ENCODE data around the gene APOL1. TPM values are rescaled to one million over a fixed set of nuclear protein-coding genes. Genes with fewer than 3 reads are reported as not detected.

The APOL1 gene
- total and polyA plus RNA-seq, 2 donors (not counting 1 experiment from before 2014, with no cell fraction given): 3.3 to 11.2 TPM

- ChIA-PET CTCF (interaction anchor here (0.6 to 1.4 kb wide), 2 partner anchors 16 to 173 kb away, joined by 3 to 4 read pairs; partner anchors contain the start of gene APOL2), POLR2A (no interaction called here)
- Mint-ChIP-seq H3K27ac (no peak overlapping the region), H3K4me1 (peaks cover 5% of the 10 kb centered on the region), H3K4me3 (no peak overlapping the region), H3K9me3 (ENCODE audit: insufficient read depth) (no peaks in the 10 kb centered on the region), H3K27me3 (peaks cover 18% of the 10 kb centered on the region)
- H2AFZ ChIP-seq (ENCODE audit: insufficient read depth, low read depth, low read length, poor library complexity, severe bottlenecking): no peak overlapping the region
- TF ChIP-seq, protein P1, sequence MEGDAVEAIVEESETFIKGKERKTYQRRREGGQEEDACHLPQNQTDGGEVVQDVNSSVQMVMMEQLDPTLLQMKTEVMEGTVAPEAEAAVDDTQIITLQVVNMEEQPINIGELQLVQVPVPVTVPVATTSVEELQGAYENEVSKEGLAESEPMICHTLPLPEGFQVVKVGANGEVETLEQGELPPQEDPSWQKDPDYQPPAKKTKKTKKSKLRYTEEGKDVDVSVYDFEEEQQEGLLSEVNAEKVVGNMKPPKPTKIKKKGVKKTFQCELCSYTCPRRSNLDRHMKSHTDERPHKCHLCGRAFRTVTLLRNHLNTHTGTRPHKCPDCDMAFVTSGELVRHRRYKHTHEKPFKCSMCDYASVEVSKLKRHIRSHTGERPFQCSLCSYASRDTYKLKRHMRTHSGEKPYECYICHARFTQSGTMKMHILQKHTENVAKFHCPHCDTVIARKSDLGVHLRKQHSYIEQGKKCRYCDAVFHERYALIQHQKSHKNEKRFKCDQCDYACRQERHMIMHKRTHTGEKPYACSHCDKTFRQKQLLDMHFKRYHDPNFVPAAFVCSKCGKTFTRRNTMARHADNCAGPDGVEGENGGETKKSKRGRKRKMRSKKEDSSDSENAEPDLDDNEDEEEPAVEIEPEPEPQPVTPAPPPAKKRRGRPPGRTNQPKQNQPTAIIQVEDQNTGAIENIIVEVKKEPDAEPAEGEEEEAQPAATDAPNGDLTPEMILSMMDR (IDR thresholded peaks at IDR 0.05): no peak
- no peak for TF ChIP-seq EZH2 (IDR thresholded peaks at IDR 0.05; ENCODE audit: borderline replicate concordance, insufficient read depth, low read depth, low read length, poor library complexity, severe bottlenecking)
- no peaks in the 10 kb centered on the region for H4K20me1 ChIP-seq (ENCODE audit: control insufficient read depth, insufficient read depth, low read length, poor library complexity, severe bottlenecking)
- no peak for ATAC-seq (ENCODE audit: low read depth)
- no peaks in the 10 kb centered on the region for H3K4me1 ChIP-seq (ENCODE audit: control insufficient read depth in 2 of 2, insufficient read depth in 2 of 2, low read length in 2 of 2)
- no peaks in the 10 kb centered on the region for H3K79me2 ChIP-seq (ENCODE audit: control insufficient read depth, insufficient read depth, low read length)
- intact Hi-C loops (cut with micrococcal nuclease): loop anchor here (5.0 kb wide), 1 partner anchor 76 kb away; no protein-coding TSS in a partner anchor
- no peak overlapping the region for H3K9ac ChIP-seq (ENCODE audit: low read length)
- 92% methylated on average over 8 of the region's 9 CpGs for WGBS (ENCODE audit: insufficient coverage)
- peaks cover 0 to 4% (median 0%) of the 10 kb centered on the region in 4 experiments for H3K27me3 ChIP-seq (replicated peaks in 1 of 4; ENCODE audit: control extremely low read depth in 1 of 4, control insufficient read depth in 3 of 4, insufficient read depth in 4 of 4, low read length in 3 of 4)
- DNase-seq: no peak
- peaks cover 3 to 14% of the 10 kb centered on the region in 2 experiments for H3K36me3 ChIP-seq (replicated peaks in 1 of 2; ENCODE audit: control extremely low read depth in 1 of 2, control insufficient read depth in 1 of 2, extremely low read depth in 1 of 2, insufficient read depth in 2 of 2, low read length in 1 of 2)
- H3K9me3 ChIP-seq (ENCODE audit: control extremely low read depth in 1 of 3, control insufficient read depth in 2 of 3, insufficient read depth in 1 of 3, low read length in 2 of 3): no peaks in the 10 kb centered on the region
- H3K27ac ChIP-seq (ENCODE audit: low read length in 2 of 2): no peak overlapping the region
- no peak overlapping the region for H3K4me2 ChIP-seq (replicated peaks; ENCODE audit: low read depth, low read length, poor library complexity, severe bottlenecking)
- no peak overlapping the region for H3K4me3 ChIP-seq (ENCODE audit: control extremely low read depth in 1 of 5, extremely low read depth in 1 of 5, insufficient read depth in 1 of 5, low read depth in 2 of 5, low read length in 4 of 5)
Measured at GRCh38 chr22:36222887-36223450, 30.0 kb upstream of the APOL1 start.

GRCh38 chr22:36223504-36223903 lies 29.4 kb upstream of the APOL1 start:
- Histone ChIP-seq H3K9me3 (ENCODE audit: control extremely low read depth in 1 of 3, control insufficient read depth in 2 of 3, insufficient read depth in 1 of 3, low read length in 2 of 3) (no peaks in the 10 kb centered on the region), H3K9ac (ENCODE audit: low read length) (no peak overlapping the region), H3K79me2 (ENCODE audit: control insufficient read depth, insufficient read depth, low read length) (no peaks in the 10 kb centered on the region), H3K27ac (ENCODE audit: low read length in 2 of 2) (no peak overlapping the region), H3K4me3 (ENCODE audit: control extremely low read depth in 1 of 5, extremely low read depth in 1 of 5, insufficient read depth in 1 of 5, low read depth in 2 of 5, low read length in 4 of 5) (no peak overlapping the region), H3K36me3 (replicated peaks in 1 of 2; ENCODE audit: control extremely low read depth in 1 of 2, control insufficient read depth in 1 of 2, extremely low read depth in 1 of 2, insufficient read depth in 2 of 2, low read length in 1 of 2) (peaks cover 3 to 16% of the 10 kb centered on the region in 2 experiments), H3K4me1 (ENCODE audit: control insufficient read depth in 2 of 2, insufficient read depth in 2 of 2, low read length in 2 of 2) (no peaks in the 10 kb centered on the region), H3K4me2 (replicated peaks; ENCODE audit: low read depth, low read length, poor library complexity, severe bottlenecking) (no peak overlapping the region), H3K27me3 (replicated peaks in 1 of 4; ENCODE audit: control extremely low read depth in 1 of 4, control insufficient read depth in 3 of 4, insufficient read depth in 4 of 4, low read length in 3 of 4) (peaks cover 0 to 4% (median 0%) of the 10 kb centered on the region in 4 experiments), H2AFZ (ENCODE audit: insufficient read depth, low read depth, low read length, poor library complexity, severe bottlenecking) (no peak overlapping the region), H4K20me1 (ENCODE audit: control insufficient read depth, insufficient read depth, low read length, poor library complexity, severe bottlenecking) (no peaks in the 10 kb centered on the region)
- CTCF ChIA-PET: no interaction called here
- 92% methylated on average over 7 of the region's 8 CpGs for WGBS (ENCODE audit: insufficient coverage)
- Mint-ChIP-seq H3K27me3 (peaks cover 12% of the 10 kb centered on the region), H3K27ac (no peak overlapping the region), H3K4me1 (peaks cover 5% of the 10 kb centered on the region), H3K9me3 (ENCODE audit: insufficient read depth) (no peaks in the 10 kb centered on the region), H3K4me3 (no peak overlapping the region)
- POLR2A ChIA-PET: no interaction called here
- TF ChIP-seq, protein P1 (IDR thresholded peaks at IDR 0.05): no peak
- TF ChIP-seq EZH2 (IDR thresholded peaks at IDR 0.05; ENCODE audit: borderline replicate concordance, insufficient read depth, low read depth, low read length, poor library complexity, severe bottlenecking): no peak
- ATAC-seq (ENCODE audit: low read depth): no peak
- intact Hi-C loops (cut with micrococcal nuclease): loop anchor here (5.0 kb wide), 1 partner anchor 76 kb away; no protein-coding TSS in a partner anchor
- DNase-seq: no peak

All from B cell (primary cell).